Measurements from ENCODE around the gene SUN2. TPM values are rescaled to one million over a fixed set of nuclear protein-coding genes. Genes with fewer than 3 reads are reported as not detected.
A peak's percentile ranks its signal among the peaks of the same experiment; 100 is the strongest.

Gene SUN2
- total and polyA plus RNA-seq, 2 of the 13 experiments (the other 11 are each of a cell fraction or from before 2014, with no cell fraction given) = 45.6 to 56.6 TPM

GRCh38 chr22:38793317-38793716 lies 37.5 kb upstream of the SUN2 start (continued):
- TF ChIP-seq GMEB1 (CRISPR knock-in tag; IDR thresholded peaks at IDR 0.05; ENCODE audit: borderline replicate concordance) (0 out of 2 replicates have a peak, but pooled peaks have one; percentile 24), CENPT (CRISPR knock-in tag; IDR thresholded peaks at IDR 0.05; ENCODE audit: low read depth) (no peak), SNAI1 (CRISPR knock-in tag; IDR thresholded peaks at IDR 0.05; ENCODE audit: borderline replicate concordance) (no peak), NFKB2 (CRISPR knock-in tag; IDR thresholded peaks at IDR 0.05; ENCODE audit: borderline replicate concordance) (no peak), NFIB (CRISPR knock-in tag; IDR thresholded peaks at IDR 0.05; ENCODE audit: borderline replicate concordance) (no peak), DZIP1 (CRISPR knock-in tag; IDR thresholded peaks at IDR 0.05) (no peak)
- TF ChIP-seq, protein P1, sequence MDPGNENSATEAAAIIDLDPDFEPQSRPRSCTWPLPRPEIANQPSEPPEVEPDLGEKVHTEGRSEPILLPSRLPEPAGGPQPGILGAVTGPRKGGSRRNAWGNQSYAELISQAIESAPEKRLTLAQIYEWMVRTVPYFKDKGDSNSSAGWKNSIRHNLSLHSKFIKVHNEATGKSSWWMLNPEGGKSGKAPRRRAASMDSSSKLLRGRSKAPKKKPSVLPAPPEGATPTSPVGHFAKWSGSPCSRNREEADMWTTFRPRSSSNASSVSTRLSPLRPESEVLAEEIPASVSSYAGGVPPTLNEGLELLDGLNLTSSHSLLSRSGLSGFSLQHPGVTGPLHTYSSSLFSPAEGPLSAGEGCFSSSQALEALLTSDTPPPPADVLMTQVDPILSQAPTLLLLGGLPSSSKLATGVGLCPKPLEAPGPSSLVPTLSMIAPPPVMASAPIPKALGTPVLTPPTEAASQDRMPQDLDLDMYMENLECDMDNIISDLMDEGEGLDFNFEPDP (CRISPR knock-in tag; conservative IDR thresholded peaks at IDR 0.05) = no peak

All from HepG2 (cell line).